ENCODE data around the gene MACROD2.
"Not testable (repeated sequence)": the region's sequence is repeated elsewhere in the genome, so short reads cannot be mapped to it uniquely, and the experiment has no call there.

The MACROD2 gene

GRCh38 chr20:15196547-15197255 lies 1201.4 kb downstream of the MACROD2 start:
- DNase-seq (ENCODE audit: low spot score), result peak; percentile 6
- TF ChIP-seq, protein P1, sequence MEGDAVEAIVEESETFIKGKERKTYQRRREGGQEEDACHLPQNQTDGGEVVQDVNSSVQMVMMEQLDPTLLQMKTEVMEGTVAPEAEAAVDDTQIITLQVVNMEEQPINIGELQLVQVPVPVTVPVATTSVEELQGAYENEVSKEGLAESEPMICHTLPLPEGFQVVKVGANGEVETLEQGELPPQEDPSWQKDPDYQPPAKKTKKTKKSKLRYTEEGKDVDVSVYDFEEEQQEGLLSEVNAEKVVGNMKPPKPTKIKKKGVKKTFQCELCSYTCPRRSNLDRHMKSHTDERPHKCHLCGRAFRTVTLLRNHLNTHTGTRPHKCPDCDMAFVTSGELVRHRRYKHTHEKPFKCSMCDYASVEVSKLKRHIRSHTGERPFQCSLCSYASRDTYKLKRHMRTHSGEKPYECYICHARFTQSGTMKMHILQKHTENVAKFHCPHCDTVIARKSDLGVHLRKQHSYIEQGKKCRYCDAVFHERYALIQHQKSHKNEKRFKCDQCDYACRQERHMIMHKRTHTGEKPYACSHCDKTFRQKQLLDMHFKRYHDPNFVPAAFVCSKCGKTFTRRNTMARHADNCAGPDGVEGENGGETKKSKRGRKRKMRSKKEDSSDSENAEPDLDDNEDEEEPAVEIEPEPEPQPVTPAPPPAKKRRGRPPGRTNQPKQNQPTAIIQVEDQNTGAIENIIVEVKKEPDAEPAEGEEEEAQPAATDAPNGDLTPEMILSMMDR (IDR thresholded peaks at IDR 0.05; ENCODE audit: borderline replicate concordance, control extremely low read depth, extremely low read depth, insufficient read depth, missing control alignments), result no peak
- in situ Hi-C loops (cut with MboI; ENCODE audit: low sequenced_read_pairs, unreplicated experiment), result no loop called here

- in situ Hi-C loops (cut with MboI; ENCODE audit: low sequenced_read_pairs, unreplicated experiment); DNase-seq (ENCODE audit: low spot score): not testable (repeated sequence)
These were observed 1202.7 kb downstream of the MACROD2 start for GRCh38 chr20:15198017-15198416.

DNA sequence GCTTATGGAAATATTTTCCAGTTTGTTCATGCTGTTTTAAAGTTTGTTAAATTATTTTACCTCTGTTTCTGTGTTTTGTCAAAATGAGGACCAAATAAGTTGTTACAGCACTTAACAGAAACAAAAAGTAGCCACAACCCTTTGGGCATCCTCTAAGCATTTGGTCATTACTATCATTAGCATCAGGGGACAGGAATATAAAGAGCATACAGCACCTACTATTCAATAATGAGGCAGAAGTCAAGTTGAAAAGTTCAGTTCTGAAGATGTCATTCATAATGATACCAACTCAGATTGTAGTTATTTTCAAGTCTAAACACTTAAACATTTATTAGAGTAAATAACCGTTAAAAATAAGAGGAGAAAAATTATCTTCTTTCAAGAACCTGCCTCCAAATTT lies 1204.4 kb downstream of the MACROD2 start:
- DNase-seq (ENCODE audit: low spot score), result peak; percentile 14
- in situ Hi-C loops (cut with MboI; ENCODE audit: low sequenced_read_pairs, unreplicated experiment), result no loop called here
- TF ChIP-seq, protein P1 (IDR thresholded peaks at IDR 0.05; ENCODE audit: borderline replicate concordance, control extremely low read depth, extremely low read depth, insufficient read depth, missing control alignments), result no peak

GRCh38 chr20:15200147-15200565 lies 1204.8 kb downstream of the MACROD2 start:
- in situ Hi-C loops (cut with MboI; ENCODE audit: low sequenced_read_pairs, unreplicated experiment), result no loop called here
- TF ChIP-seq, protein P1 (IDR thresholded peaks at IDR 0.05; ENCODE audit: borderline replicate concordance, control extremely low read depth, extremely low read depth, insufficient read depth, missing control alignments), result no peak
- peak; percentile 26 for DNase-seq (ENCODE audit: low spot score)

- no peak for DNase-seq (ENCODE audit: low spot score)
- in situ Hi-C loops (cut with MboI; ENCODE audit: low sequenced_read_pairs, unreplicated experiment), result no loop called here
- TF ChIP-seq, protein P1 (IDR thresholded peaks at IDR 0.05; ENCODE audit: borderline replicate concordance, control extremely low read depth, extremely low read depth, insufficient read depth, missing control alignments), result no peak
These were observed 1206.3 kb downstream of the MACROD2 start for GRCh38 chr20:15201602-15202001.

- in situ Hi-C loops (cut with MboI; ENCODE audit: low sequenced_read_pairs, unreplicated experiment), result no loop called here
- TF ChIP-seq, protein P1 (IDR thresholded peaks at IDR 0.05; ENCODE audit: borderline replicate concordance, control extremely low read depth, extremely low read depth, insufficient read depth, missing control alignments), result no peak
- DNase-seq (ENCODE audit: low spot score), result no peak
These were observed 1208.9 kb downstream of the MACROD2 start for GRCh38 chr20:15204234-15204633.

DNA sequence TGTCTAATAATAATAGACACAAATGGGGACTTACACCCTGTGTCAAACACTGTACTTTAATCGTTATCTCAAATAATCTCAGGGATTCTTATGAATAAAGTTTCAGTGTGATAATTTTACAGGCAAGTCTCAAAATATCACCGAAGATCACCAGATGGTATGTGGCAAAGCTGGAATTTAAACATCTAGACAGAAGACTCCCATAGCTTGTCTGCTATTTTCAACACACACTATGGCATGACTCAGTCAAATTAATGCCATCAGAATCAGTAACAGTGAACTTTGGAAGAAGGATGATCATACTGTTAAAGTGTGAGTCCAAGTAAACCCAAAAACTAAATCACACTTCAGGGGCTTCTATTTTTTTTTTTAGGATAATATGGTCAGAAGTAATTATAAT lies 1209.7 kb downstream of the MACROD2 start:
- TF ChIP-seq, protein P1 (IDR thresholded peaks at IDR 0.05; ENCODE audit: borderline replicate concordance, control extremely low read depth, extremely low read depth, insufficient read depth, missing control alignments), result no peak
- in situ Hi-C loops (cut with MboI; ENCODE audit: low sequenced_read_pairs, unreplicated experiment), result no loop called here
- no peak for DNase-seq (ENCODE audit: low spot score)

All from GM13976 (cell line).